Measurements from ENCODE around the gene NPDC1.

- TF ChIP-seq EZH2 (IDR thresholded peaks at IDR 0.05; ENCODE audit: insufficient read depth, poor library complexity, severe bottlenecking) = no peak
- TF ChIP-seq EZH2phosphoT487 (IDR thresholded peaks at IDR 0.05; ENCODE audit: insufficient read depth, low read depth) = no peak
These were observed 24.4 kb downstream of the NPDC1 start for GRCh38 chr9:137021568-137021978.
